ENCODE results near the gene DCHS2. TPM values are rescaled to one million over a fixed set of nuclear protein-coding genes. Genes with fewer than 3 reads are reported as not detected.
"Not testable (repeated sequence)": the region's sequence is repeated elsewhere in the genome, so short reads cannot be mapped to it uniquely, and the experiment has no call there.

Gene DCHS2
- total RNA-seq, 2 experiments from 2014 or later, result 0.17 to 0.19 TPM

GRCh38 chr4:154304679-154305078 is 186.9 kb downstream of the DCHS2 start:
- H3K4me3 Mint-ChIP-seq, result no peak overlapping the region
- no peaks in the 10 kb centered on the region for H3K9me3 Mint-ChIP-seq
- H3K27ac Mint-ChIP-seq, result no peak overlapping the region
- POLR2A ChIA-PET, result no interaction called here
- DNase-seq, result no peak
- no peak for ATAC-seq (ENCODE audit: low read depth)
- peaks cover 14% of the 10 kb centered on the region for H3K27me3 Mint-ChIP-seq
- H3K36me3 Mint-ChIP-seq, result no peaks in the 10 kb centered on the region
- H3K4me1 Mint-ChIP-seq, result no peaks in the 10 kb centered on the region

GRCh38 chr4:154294652-154295350 is 196.8 kb downstream of the DCHS2 start:
- H3K36me3 Mint-ChIP-seq, result no peaks in the 10 kb centered on the region
- no peak for DNase-seq
- POLR2A ChIA-PET, result no interaction called here
- H3K9me3 Mint-ChIP-seq, result no peaks in the 10 kb centered on the region
- H3K4me1 Mint-ChIP-seq, result no peaks in the 10 kb centered on the region
- no peak for ATAC-seq (ENCODE audit: low read depth)
- peaks cover 7% of the 10 kb centered on the region for H3K27me3 Mint-ChIP-seq
- H3K27ac Mint-ChIP-seq, result no peak overlapping the region
- no peak overlapping the region for H3K4me3 Mint-ChIP-seq

GRCh38 chr4:154293427-154293826 is 198.2 kb downstream of the DCHS2 start:
- Mint-ChIP-seq H3K27ac (no peak overlapping the region), H3K27me3 (peaks cover 10% of the 10 kb centered on the region), H3K36me3 (no peaks in the 10 kb centered on the region), H3K4me1 (no peaks in the 10 kb centered on the region), H3K4me3 (no peak overlapping the region), H3K9me3 (no peaks in the 10 kb centered on the region)
- no peak for DNase-seq
- no peak for ATAC-seq (ENCODE audit: low read depth)
- POLR2A ChIA-PET, result no interaction called here

GRCh38 chr4:154292589-154292988 is 199.0 kb downstream of the DCHS2 start:
- no peak overlapping the region for H3K27ac Mint-ChIP-seq

GRCh38 chr4:154277172-154277571 is 214.4 kb downstream of the DCHS2 start:
- H3K27ac Mint-ChIP-seq, result no peak overlapping the region
- peaks cover 19% of the 10 kb centered on the region for H3K27me3 Mint-ChIP-seq
- no peaks in the 10 kb centered on the region for H3K4me1 Mint-ChIP-seq
- H3K9me3 Mint-ChIP-seq, result peaks cover 4% of the 10 kb centered on the region
- POLR2A ChIA-PET, result no interaction called here
- no peak for ATAC-seq (ENCODE audit: low read depth)
- no peaks in the 10 kb centered on the region for H3K36me3 Mint-ChIP-seq
- no peak for DNase-seq
- H3K4me3 Mint-ChIP-seq, result no peak overlapping the region

More at GRCh38 chr4:154292589-154292988, 199.0 kb downstream of the DCHS2 start:
- no peak for DNase-seq
- POLR2A ChIA-PET, result no interaction called here
- peaks cover 8% of the 10 kb centered on the region for H3K27me3 Mint-ChIP-seq
- H3K4me3 Mint-ChIP-seq, result no peak overlapping the region
- H3K36me3 Mint-ChIP-seq, result no peaks in the 10 kb centered on the region
- H3K4me1 Mint-ChIP-seq, result no peaks in the 10 kb centered on the region
- no peaks in the 10 kb centered on the region for H3K9me3 Mint-ChIP-seq
- no peak for ATAC-seq (ENCODE audit: low read depth)

- no peak overlapping the region for H3K27ac Mint-ChIP-seq
- POLR2A ChIA-PET, result no interaction called here
- no peaks in the 10 kb centered on the region for H3K4me1 Mint-ChIP-seq
- H3K4me3 Mint-ChIP-seq, result no peak overlapping the region
- no peak for ATAC-seq (ENCODE audit: low read depth)
- H3K36me3 Mint-ChIP-seq, result no peaks in the 10 kb centered on the region
- no peak for DNase-seq
- H3K27me3 Mint-ChIP-seq, result peaks cover 19% of the 10 kb centered on the region
- H3K9me3 Mint-ChIP-seq, result peaks cover 4% of the 10 kb centered on the region
Observed at GRCh38 chr4:154276496-154276895, 215.1 kb downstream of the DCHS2 start.

GRCh38 chr4:154254999-154255398 is 236.6 kb downstream of the DCHS2 start:
- H3K27ac Mint-ChIP-seq, result no peak overlapping the region

GRCh38 chr4:154234576-154234975 is 257.0 kb downstream of the DCHS2 start:
- peaks cover 9% of the 10 kb centered on the region for H3K27me3 Mint-ChIP-seq
- H3K27ac Mint-ChIP-seq, result no peak overlapping the region
- DNase-seq, result no peak
- ATAC-seq (ENCODE audit: low read depth), result no peak
- H3K9me3 Mint-ChIP-seq, result no peaks in the 10 kb centered on the region
- H3K4me3 Mint-ChIP-seq, result no peak overlapping the region
- no peaks in the 10 kb centered on the region for H3K36me3 Mint-ChIP-seq
- POLR2A ChIA-PET, result no interaction called here
- no peaks in the 10 kb centered on the region for H3K4me1 Mint-ChIP-seq

More at GRCh38 chr4:154254999-154255398, 236.6 kb downstream of the DCHS2 start:
- Mint-ChIP-seq H3K9me3 (no peaks in the 10 kb centered on the region), H3K4me1 (no peaks in the 10 kb centered on the region), H3K27me3 (peaks cover 6% of the 10 kb centered on the region), H3K36me3 (no peaks in the 10 kb centered on the region), H3K4me3 (no peak overlapping the region)
- DNase-seq (no peak), ATAC-seq (ENCODE audit: low read depth) (no peak)
- POLR2A ChIA-PET, result no interaction called here

GRCh38 chr4:154231806-154232478 is 259.7 kb downstream of the DCHS2 start:
- Mint-ChIP-seq H3K9me3 (no peaks in the 10 kb centered on the region), H3K4me3 (no peak overlapping the region), H3K4me1 (no peaks in the 10 kb centered on the region), H3K27ac (no peak overlapping the region), H3K36me3 (no peaks in the 10 kb centered on the region), H3K27me3 (peaks cover 14% of the 10 kb centered on the region)
- no peak for ATAC-seq (ENCODE audit: low read depth)
- no peak for DNase-seq
- POLR2A ChIA-PET, result no interaction called here

GRCh38 chr4:154230723-154231122 is 260.9 kb downstream of the DCHS2 start:
- peaks cover 12% of the 10 kb centered on the region for H3K27me3 Mint-ChIP-seq
- no peak for ATAC-seq (ENCODE audit: low read depth)
- POLR2A ChIA-PET, result no interaction called here

GRCh38 chr4:154230091-154230490 is 261.5 kb downstream of the DCHS2 start:
- Mint-ChIP-seq H3K4me1 (no peaks in the 10 kb centered on the region), H3K27me3 (peaks cover 11% of the 10 kb centered on the region), H3K36me3 (no peaks in the 10 kb centered on the region), H3K9me3 (no peaks in the 10 kb centered on the region), H3K27ac (no peak overlapping the region), H3K4me3 (no peak overlapping the region)
- no peak for ATAC-seq (ENCODE audit: low read depth)
- POLR2A ChIA-PET, result no interaction called here
- no peak for DNase-seq

More at GRCh38 chr4:154230723-154231122, 260.9 kb downstream of the DCHS2 start:
- Mint-ChIP-seq H3K9me3 (no peaks in the 10 kb centered on the region), H3K27ac (no peak overlapping the region), H3K4me3 (no peak overlapping the region), H3K36me3 (no peaks in the 10 kb centered on the region), H3K4me1 (no peaks in the 10 kb centered on the region)
- no peak for DNase-seq

GRCh38 chr4:154222875-154223274 is 268.7 kb downstream of the DCHS2 start:
- H3K27ac Mint-ChIP-seq, result no peak overlapping the region
- ATAC-seq (ENCODE audit: low read depth), result no peak

GRCh38 chr4:154218051-154218450 is 273.5 kb downstream of the DCHS2 start:
- DNase-seq (no peak), ATAC-seq (ENCODE audit: low read depth) (no peak)
- Mint-ChIP-seq H3K27ac (no peak overlapping the region), H3K27me3 (peaks cover 6% of the 10 kb centered on the region), H3K4me1 (no peaks in the 10 kb centered on the region), H3K4me3 (no peak overlapping the region), H3K36me3 (no peaks in the 10 kb centered on the region), H3K9me3 (peaks cover 4% of the 10 kb centered on the region)
- POLR2A ChIA-PET, result no interaction called here

More at GRCh38 chr4:154222875-154223274, 268.7 kb downstream of the DCHS2 start:
- Mint-ChIP-seq H3K4me1 (no peaks in the 10 kb centered on the region), H3K4me3 (no peak overlapping the region), H3K9me3 (peaks cover 9% of the 10 kb centered on the region), H3K36me3 (no peaks in the 10 kb centered on the region), H3K27me3 (peaks cover 6% of the 10 kb centered on the region)
- POLR2A ChIA-PET, result no interaction called here
- DNase-seq, result no peak

- H3K4me1 Mint-ChIP-seq; POLR2A ChIA-PET; H3K9me3 Mint-ChIP-seq; H3K27me3 Mint-ChIP-seq; H3K27ac Mint-ChIP-seq; H3K4me3 Mint-ChIP-seq; H3K36me3 Mint-ChIP-seq; DNase-seq; ATAC-seq (ENCODE audit: low read depth): not testable (repeated sequence)
Observed at GRCh38 chr4:154217384-154217783, 274.2 kb downstream of the DCHS2 start.
